ENCODE results near the gene ITGA11. TPM values are rescaled to one million over a fixed set of nuclear protein-coding genes. Genes with fewer than 3 reads are reported as not detected.
A peak's percentile ranks its signal among the peaks of the same experiment; 100 is the strongest.

ITGA11 gene
- total RNA-seq, 1 experiment from 2014 or later, result not detected

GRCh38 chr15:68478853-68479252 lies 46.9 kb upstream of the ITGA11 start:
- Histone ChIP-seq H3K4me3 (ENCODE audit: low read length) (no peak overlapping the region), H3K36me3 (ENCODE audit: low read depth, low read length) (no peaks in the 10 kb centered on the region), H3K4me1 (ENCODE audit: insufficient read depth, low read length) (no peaks in the 10 kb centered on the region), H3F3A (ENCODE audit: low read length, unreplicated experiment) (no peaks in the 10 kb centered on the region), H3K27ac (ENCODE audit: low read length) (no peak overlapping the region), H3K4me2 (ENCODE audit: low read length) (no peak overlapping the region), H3K9me3 (ENCODE audit: low read length) (no peaks in the 10 kb centered on the region), H3K9ac (ENCODE audit: low read length) (no peak overlapping the region), H4K20me1 (ENCODE audit: low read length) (no peaks in the 10 kb centered on the region), H3K27me3 (ENCODE audit: low read length) (peaks cover 31% of the 10 kb centered on the region), H3K79me2 (ENCODE audit: low read length) (no peaks in the 10 kb centered on the region), H2AFZ (ENCODE audit: low read length) (no peak overlapping the region), H3K9me2 (replicated peaks; ENCODE audit: low read length) (no peaks in the 10 kb centered on the region)
- BruUV-seq (replicated peaks), result no TSS peak
- TF ChIP-seq EZH2phosphoT487 (IDR thresholded peaks at IDR 0.05; ENCODE audit: borderline replicate concordance, low read length) (no peak), CTCF (conservative IDR thresholded peaks at IDR 0.05; ENCODE audit: low read depth, low read length) (no peak)
- intact Hi-C loops (cut with micrococcal nuclease), result no loop called here
- CTCF ChIA-PET, result no interaction called here
- DNase-seq, result no peak
- POLR2A ChIA-PET (ENCODE audit: unreplicated experiment), result no interaction called here
- no peak for ATAC-seq

GRCh38 chr15:68475449-68475848 lies 43.5 kb upstream of the ITGA11 start:
- Histone ChIP-seq H3K9ac (ENCODE audit: low read length) (no peak overlapping the region), H3K9me2 (replicated peaks; ENCODE audit: low read length) (no peaks in the 10 kb centered on the region), H2AFZ (ENCODE audit: low read length) (no peak overlapping the region), H3K27me3 (ENCODE audit: low read length) (peaks cover 22% of the 10 kb centered on the region), H4K20me1 (ENCODE audit: low read length) (no peaks in the 10 kb centered on the region), H3K27ac (ENCODE audit: low read length) (no peak overlapping the region), H3K4me3 (ENCODE audit: low read length) (no peak overlapping the region), H3K4me1 (ENCODE audit: insufficient read depth, low read length) (peaks cover 14% of the 10 kb centered on the region), H3K4me2 (ENCODE audit: low read length) (no peak overlapping the region), H3K79me2 (ENCODE audit: low read length) (no peaks in the 10 kb centered on the region), H3K36me3 (ENCODE audit: low read depth, low read length) (no peaks in the 10 kb centered on the region), H3F3A (ENCODE audit: low read length, unreplicated experiment) (no peaks in the 10 kb centered on the region), H3K9me3 (ENCODE audit: low read length) (no peaks in the 10 kb centered on the region)
- intact Hi-C loops (cut with micrococcal nuclease), result no loop called here
- TF ChIP-seq EZH2phosphoT487 (IDR thresholded peaks at IDR 0.05; ENCODE audit: borderline replicate concordance, low read length) (no peak), EZH2 (IDR thresholded peaks at IDR 0.05; ENCODE audit: low read length, unreplicated experiment) (no peak), CTCF (conservative IDR thresholded peaks at IDR 0.05; ENCODE audit: low read depth, low read length) (no peak)
- ATAC-seq, result no peak
- CTCF ChIA-PET, result no interaction called here
- DNase-seq, result no peak
- POLR2A ChIA-PET (ENCODE audit: unreplicated experiment), result no interaction called here
- BruUV-seq (replicated peaks), result no TSS peak

- no TSS peak for BruUV-seq (replicated peaks)
- TF ChIP-seq EZH2phosphoT487 (IDR thresholded peaks at IDR 0.05; ENCODE audit: borderline replicate concordance, low read length) (no peak), CTCF (conservative IDR thresholded peaks at IDR 0.05; ENCODE audit: low read depth, low read length) (no peak)
- intact Hi-C loops (cut with micrococcal nuclease), result no loop called here
- ChIA-PET POLR2A (ENCODE audit: unreplicated experiment) (no interaction called here), CTCF (no interaction called here)
- H3K4me2 ChIP-seq (ENCODE audit: low read length), result 0 out of 2 replicates have a peak overlapping the region, but pooled peaks have one; percentile 18
- ATAC-seq (peak; percentile 55), DNase-seq (peak; percentile 48)
- no peaks in the 10 kb centered on the region for H3K9me3 ChIP-seq (ENCODE audit: low read length)
- H3K79me2 ChIP-seq (ENCODE audit: low read length), result no peaks in the 10 kb centered on the region
- H2AFZ ChIP-seq (ENCODE audit: low read length), result no peak overlapping the region
- no peaks in the 10 kb centered on the region for H3K36me3 ChIP-seq (ENCODE audit: low read depth, low read length)
- no peak overlapping the region for H3K9ac ChIP-seq (ENCODE audit: low read length)
- no peaks in the 10 kb centered on the region for H3F3A ChIP-seq (ENCODE audit: low read length, unreplicated experiment)
- H3K4me1 ChIP-seq (ENCODE audit: insufficient read depth, low read length), result peaks cover 29% of the 10 kb centered on the region
- no peak overlapping the region for H3K27ac ChIP-seq (ENCODE audit: low read length)
- no peak overlapping the region for H3K4me3 ChIP-seq (ENCODE audit: low read length)
- peaks cover 12% of the 10 kb centered on the region for H3K27me3 ChIP-seq (ENCODE audit: low read length)
- H4K20me1 ChIP-seq (ENCODE audit: low read length), result no peaks in the 10 kb centered on the region
- no peaks in the 10 kb centered on the region for H3K9me2 ChIP-seq (replicated peaks; ENCODE audit: low read length)
Observed at GRCh38 chr15:68471541-68471940, 39.6 kb upstream of the ITGA11 start.

Measured in PC-3 (cell line).